Measurements from ENCODE around the gene ZNF3.

- TF ChIP-seq CTCF (IDR thresholded peaks at IDR 0.05) (no peak), POLR2A (IDR thresholded peaks at IDR 0.05) (no peak), EP300 (IDR thresholded peaks at IDR 0.05) (no peak)
These were observed 2.4 kb downstream of the ZNF3 start for GRCh38 chr7:100079024-100079560.
